GM23338 (cell line): ENCODE results near the gene EPHA8. TPM values are rescaled to one million over a fixed set of nuclear protein-coding genes. Genes with fewer than 3 reads are reported as not detected.

Source experiments
- ATAC-seq: fragments of 200-7000 bp; cut with Tn5 transposase; 3 replicates; pipeline ENCODE4 v1.9.1; 2020
- DNase-seq: peaks from one replicate; pipeline ENCODE4 v3.0.0-alpha.2; 2015; ENCODE audit warnings: low spot score
- H2AFZ ChIP-seq: fragments of 200-600 bp; sonication (generic); 2 replicates; pipeline ENCODE4 v1.8.0; 2016; ENCODE audit warnings: antibody characterized with exemption, mild to moderate bottlenecking, moderate library complexity
- H3F3A ChIP-seq: fragments of 200-600 bp; sonication (generic); replicated peaks from 2 replicates; pipeline ENCODE4 v1.8.0; 2017; ENCODE audit warnings: antibody characterized with exemption, mixed run types, low read depth
- H3K27ac ChIP-seq: fragments of 200-600 bp; sonication (generic); 2 replicates; pipeline ENCODE4 v1.6.1; 2016; ENCODE audit warnings: low read depth
- H3K27me3 ChIP-seq: fragments of 200-600 bp; sonication (generic); 2 replicates; pipeline ENCODE4 v1.8.0; 2016; ENCODE audit warnings: mild to moderate bottlenecking, mixed run types, moderate library complexity; ENCODE audit not compliant: insufficient read depth
- H3K36me3 ChIP-seq: fragments of 200-600 bp; sonication (generic); 2 replicates; pipeline ENCODE4 v1.8.0; 2016; ENCODE audit warnings: mild to moderate bottlenecking; ENCODE audit not compliant: insufficient read depth
- H3K4me1 ChIP-seq: fragments of 200-600 bp; sonication (generic); 2 replicates; pipeline ENCODE4 v1.8.0; 2016; ENCODE audit warnings: mild to moderate bottlenecking, moderate library complexity; ENCODE audit not compliant: insufficient read depth
- H3K4me2 ChIP-seq: fragments of 200-600 bp; sonication (generic); 2 replicates; pipeline ENCODE4 v1.7.1; 2017; ENCODE audit warnings: mixed run types
- H3K4me3 ChIP-seq: fragments of 200-600 bp; sonication (generic); 2 replicates; pipeline ENCODE4 v1.6.1; 2016; ENCODE audit warnings: mixed run types
- H3K79me2 ChIP-seq: fragments of 200-600 bp; sonication (generic); replicated peaks from 2 replicates; pipeline ENCODE4 v1.8.0; 2017; ENCODE audit warnings: mild to moderate bottlenecking; ENCODE audit not compliant: insufficient read depth
- H3K9me2 ChIP-seq: fragments of 200-600 bp; sonication (generic); 2 replicates; pipeline ENCODE4 v1.8.0; 2017; ENCODE audit not compliant: insufficient read depth
- H4K20me1 ChIP-seq: fragments of 200-600 bp; sonication (generic); replicated peaks from 2 replicates; pipeline ENCODE4 v1.8.0; 2017; ENCODE audit warnings: mild to moderate bottlenecking; ENCODE audit not compliant: insufficient read depth
- H3K27ac Mint-ChIP-seq: 2 replicates; pipeline ENCODE4 v1.8.0; 2020; ENCODE audit warnings: inconsistent platforms, mild to moderate bottlenecking, moderate library complexity, mixed read lengths
- H3K27me3 Mint-ChIP-seq: 3 replicates; pipeline ENCODE4 v1.8.0; 2022; ENCODE audit warnings: low read depth, mild to moderate bottlenecking, moderate library complexity, mixed read lengths, inconsistent platforms; ENCODE audit not compliant: insufficient read depth, poor library complexity
- H3K36me3 Mint-ChIP-seq: 3 replicates; pipeline ENCODE4 v1.8.0; 2021; ENCODE audit warnings: low read depth, mild to moderate bottlenecking, inconsistent platforms, moderate library complexity, mixed read lengths
- H3K4me1 Mint-ChIP-seq: 3 replicates; pipeline ENCODE4 v1.8.0; 2020; ENCODE audit warnings: mild to moderate bottlenecking, inconsistent platforms, mixed read lengths
- H3K4me3 Mint-ChIP-seq: 3 replicates; pipeline ENCODE4 v1.8.0; 2021; ENCODE audit warnings: moderate library complexity, mild to moderate bottlenecking, inconsistent platforms, mixed read lengths
- H3K9me3 Mint-ChIP-seq: 3 replicates; pipeline ENCODE4 v1.8.0; 2020; ENCODE audit warnings: moderate library complexity, mild to moderate bottlenecking, inconsistent platforms, mixed read lengths
- CREB1 ChIP-seq: fragments of 250-450 bp; sonication (Bioruptor Pico); IDR thresholded peaks from 2 replicates; pipeline ENCODE4 v1.5.0; 2020; ENCODE audit warnings: low read depth, mild to moderate bottlenecking, moderate library complexity
- STAT1 ChIP-seq: IDR thresholded peaks from one replicate; pipeline ENCODE4 v1.6.1; 2016; ENCODE audit warnings: antibody characterized with exemption; ENCODE audit not compliant: unreplicated experiment
- polyA plus RNA-seq: library from polyadenylated mRNA; unstranded; fragments of >200 nt; fragmentation: Nextera tagmentation; extraction: Ambion mirVana; gene quantifications from 2 replicates; pipeline ENCODE4 v1.2.1, GENCODE V29; 2016
- total RNA-seq: library from RNA; depleted of rRNA; stranded (reverse); fragments of >200 nt; shearing (Covaris generic); gene quantifications from 2 replicates; pipeline ENCODE4 v1.2.3, GENCODE V29; 2014
- TF ChIP-seq, protein P1 (sequence below): IDR thresholded peaks from one replicate; pipeline ENCODE4 v1.6.1; 2018; ENCODE audit warnings: antibody characterized with exemption; ENCODE audit not compliant: unreplicated experiment

EPHA8 gene
- total and polyA plus RNA-seq, 2 experiments from 2014 or later, result 2.3 to 5.0 TPM

DNA sequence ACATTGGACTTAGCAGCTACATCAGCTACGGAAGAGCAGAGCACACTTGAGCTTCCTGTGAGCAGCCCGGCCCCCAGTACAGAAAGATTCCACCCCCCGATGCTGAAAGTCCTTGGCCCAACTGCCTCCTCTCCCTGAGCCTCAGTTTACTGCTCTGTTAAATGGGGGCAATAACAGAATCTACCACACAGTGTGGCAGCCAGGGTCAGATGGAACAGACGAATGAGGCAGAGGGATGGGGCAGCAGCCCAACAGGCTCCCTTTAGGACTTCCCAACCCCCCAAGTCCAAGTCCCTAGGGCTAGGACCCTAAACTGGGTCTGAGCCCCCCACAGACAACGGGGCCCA lies 50.3 kb downstream of the EPHA8 start:
- H3K27ac Mint-ChIP-seq, result no peak overlapping the region
- Histone ChIP-seq H3K9me2 (no peaks in the 10 kb centered on the region), H2AFZ (no peak overlapping the region)

DNA sequence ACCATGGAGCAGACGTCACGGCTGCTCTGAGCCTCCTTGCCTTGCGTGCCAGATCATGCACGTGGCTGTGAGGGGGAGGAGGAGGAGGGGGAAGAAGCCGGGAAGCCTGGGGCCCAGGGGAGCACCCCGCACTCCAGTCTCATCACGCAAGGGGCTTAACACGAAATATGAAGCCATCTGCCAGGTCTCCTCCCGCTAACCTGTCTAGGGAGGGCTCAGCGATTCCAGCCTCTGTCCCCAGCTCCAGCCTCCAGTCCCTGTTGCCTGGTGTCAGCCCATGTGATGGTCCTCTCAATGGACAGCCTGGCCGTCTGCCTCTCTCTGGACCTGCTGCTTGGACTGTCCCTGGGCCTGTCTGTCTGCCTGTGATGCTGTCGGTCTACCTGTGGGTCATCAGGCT lies 50.7 kb downstream of the EPHA8 start:
- ATAC-seq (no peak), DNase-seq (no peak)
- peaks cover 18% of the 10 kb centered on the region for H3K27me3 Mint-ChIP-seq
- H3K4me1 ChIP-seq, result 0 out of 2 replicates have a peak, but pooled peaks cover 6% of the 10 kb centered on the region
- no peak overlapping the region for H3K27ac ChIP-seq
- H3K9me2 ChIP-seq, result no peaks in the 10 kb centered on the region
- no peak for TF ChIP-seq CREB1 (CRISPR knock-in tag)
- no peak overlapping the region for H3K4me3 ChIP-seq
- no peaks in the 10 kb centered on the region for H3K27me3 ChIP-seq
- H2AFZ ChIP-seq, result no peak overlapping the region
- H3K79me2 ChIP-seq, result no peaks in the 10 kb centered on the region
- H3K4me1 Mint-ChIP-seq, result peaks cover 23% of the 10 kb centered on the region
- no peaks in the 10 kb centered on the region for H3K36me3 Mint-ChIP-seq
- H3K9me3 Mint-ChIP-seq, result no peaks in the 10 kb centered on the region; the same call in 2 of the 3 replicates
- H3K27ac Mint-ChIP-seq, result no peak overlapping the region
- no peaks in the 10 kb centered on the region for H3K36me3 ChIP-seq
- H3K4me2 ChIP-seq, result no peak overlapping the region
- H3K4me3 Mint-ChIP-seq, result no peak overlapping the region
- 0 out of 2 replicates have a peak, but pooled peaks cover 3% of the 10 kb centered on the region for H4K20me1 ChIP-seq
- H3F3A ChIP-seq, result no peaks in the 10 kb centered on the region

More for the DNA sequence above, 50.3 kb downstream of the EPHA8 start:
- Histone ChIP-seq H3K4me2 (no peak overlapping the region), H3F3A (no peaks in the 10 kb centered on the region), H3K36me3 (no peaks in the 10 kb centered on the region), H3K27me3 (no peaks in the 10 kb centered on the region), H4K20me1 (0 out of 2 replicates have a peak, but pooled peaks cover 3% of the 10 kb centered on the region), H3K79me2 (no peaks in the 10 kb centered on the region), H3K27ac (no peak overlapping the region), H3K4me3 (no peak overlapping the region), H3K4me1 (0 out of 2 replicates have a peak, but pooled peaks cover 6% of the 10 kb centered on the region)
- ATAC-seq (no peak), DNase-seq (no peak)
- Mint-ChIP-seq H3K9me3 (no peaks in the 10 kb centered on the region; the same call in 2 of the 3 replicates), H3K27me3 (peaks cover 18% of the 10 kb centered on the region), H3K4me3 (no peak overlapping the region), H3K36me3 (no peaks in the 10 kb centered on the region), H3K4me1 (peaks cover 26% of the 10 kb centered on the region)
- TF ChIP-seq, protein P1, sequence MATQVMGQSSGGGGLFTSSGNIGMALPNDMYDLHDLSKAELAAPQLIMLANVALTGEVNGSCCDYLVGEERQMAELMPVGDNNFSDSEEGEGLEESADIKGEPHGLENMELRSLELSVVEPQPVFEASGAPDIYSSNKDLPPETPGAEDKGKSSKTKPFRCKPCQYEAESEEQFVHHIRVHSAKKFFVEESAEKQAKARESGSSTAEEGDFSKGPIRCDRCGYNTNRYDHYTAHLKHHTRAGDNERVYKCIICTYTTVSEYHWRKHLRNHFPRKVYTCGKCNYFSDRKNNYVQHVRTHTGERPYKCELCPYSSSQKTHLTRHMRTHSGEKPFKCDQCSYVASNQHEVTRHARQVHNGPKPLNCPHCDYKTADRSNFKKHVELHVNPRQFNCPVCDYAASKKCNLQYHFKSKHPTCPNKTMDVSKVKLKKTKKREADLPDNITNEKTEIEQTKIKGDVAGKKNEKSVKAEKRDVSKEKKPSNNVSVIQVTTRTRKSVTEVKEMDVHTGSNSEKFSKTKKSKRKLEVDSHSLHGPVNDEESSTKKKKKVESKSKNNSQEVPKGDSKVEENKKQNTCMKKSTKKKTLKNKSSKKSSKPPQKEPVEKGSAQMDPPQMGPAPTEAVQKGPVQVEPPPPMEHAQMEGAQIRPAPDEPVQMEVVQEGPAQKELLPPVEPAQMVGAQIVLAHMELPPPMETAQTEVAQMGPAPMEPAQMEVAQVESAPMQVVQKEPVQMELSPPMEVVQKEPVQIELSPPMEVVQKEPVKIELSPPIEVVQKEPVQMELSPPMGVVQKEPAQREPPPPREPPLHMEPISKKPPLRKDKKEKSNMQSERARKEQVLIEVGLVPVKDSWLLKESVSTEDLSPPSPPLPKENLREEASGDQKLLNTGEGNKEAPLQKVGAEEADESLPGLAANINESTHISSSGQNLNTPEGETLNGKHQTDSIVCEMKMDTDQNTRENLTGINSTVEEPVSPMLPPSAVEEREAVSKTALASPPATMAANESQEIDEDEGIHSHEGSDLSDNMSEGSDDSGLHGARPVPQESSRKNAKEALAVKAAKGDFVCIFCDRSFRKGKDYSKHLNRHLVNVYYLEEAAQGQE, result no peak

DNA sequence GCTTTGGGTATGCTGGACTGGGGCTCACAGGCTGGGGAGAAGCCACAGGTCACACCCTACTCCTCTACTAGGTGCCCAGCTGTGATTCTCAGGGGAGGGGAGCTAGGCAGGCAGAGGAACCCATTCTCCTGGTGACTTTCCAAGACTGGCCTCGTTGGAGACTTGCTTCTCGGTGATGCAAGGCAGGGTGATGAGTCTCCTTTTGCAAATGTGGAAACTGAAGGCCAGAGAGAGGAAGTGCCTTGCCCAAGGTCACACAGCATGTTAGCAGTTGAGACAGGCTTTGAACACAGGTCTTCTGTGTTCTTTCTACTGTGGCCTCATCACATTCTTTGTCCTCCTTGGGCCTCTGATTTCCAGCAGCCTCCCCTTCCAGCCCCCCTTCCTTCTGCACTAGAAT lies 52.6 kb downstream of the EPHA8 start:
- H3K27me3 Mint-ChIP-seq, result peaks cover 9% of the 10 kb centered on the region
- H3K4me1 ChIP-seq, result 0 out of 2 replicates have a peak, but pooled peaks cover 6% of the 10 kb centered on the region
- H3K4me3 Mint-ChIP-seq, result no peak overlapping the region
- no peaks in the 10 kb centered on the region for H3K36me3 ChIP-seq
- no peaks in the 10 kb centered on the region for H3K9me3 Mint-ChIP-seq
- DNase-seq (no peak), ATAC-seq (no peak)
- H3K36me3 Mint-ChIP-seq, result no peaks in the 10 kb centered on the region
- H4K20me1 ChIP-seq, result 0 out of 2 replicates have a peak, but pooled peaks cover 3% of the 10 kb centered on the region
- H3K9me2 ChIP-seq, result no peaks in the 10 kb centered on the region
- H3F3A ChIP-seq, result no peaks in the 10 kb centered on the region
- H3K4me3 ChIP-seq, result no peak overlapping the region
- no peak overlapping the region for H2AFZ ChIP-seq
- no peak overlapping the region for H3K27ac Mint-ChIP-seq
- no peaks in the 10 kb centered on the region for H3K79me2 ChIP-seq
- H3K4me2 ChIP-seq, result no peak overlapping the region
- H3K27ac ChIP-seq, result no peak overlapping the region
- peaks cover 12% of the 10 kb centered on the region for H3K4me1 Mint-ChIP-seq
- no peaks in the 10 kb centered on the region for H3K27me3 ChIP-seq
- no peak for TF ChIP-seq STAT1
- TF ChIP-seq, protein P1, result no peak
- no peak for TF ChIP-seq CREB1 (CRISPR knock-in tag)
